ENCODE data around the gene SERPINA9. TPM values are rescaled to one million over a fixed set of nuclear protein-coding genes. Genes with fewer than 3 reads are reported as not detected.
"Not testable (repeated sequence)": the region's sequence is repeated elsewhere in the genome, so short reads cannot be mapped to it uniquely, and the experiment has no call there.

Gene SERPINA9
- total RNA-seq, 1 donor from 2014 or later = not detected

DNA sequence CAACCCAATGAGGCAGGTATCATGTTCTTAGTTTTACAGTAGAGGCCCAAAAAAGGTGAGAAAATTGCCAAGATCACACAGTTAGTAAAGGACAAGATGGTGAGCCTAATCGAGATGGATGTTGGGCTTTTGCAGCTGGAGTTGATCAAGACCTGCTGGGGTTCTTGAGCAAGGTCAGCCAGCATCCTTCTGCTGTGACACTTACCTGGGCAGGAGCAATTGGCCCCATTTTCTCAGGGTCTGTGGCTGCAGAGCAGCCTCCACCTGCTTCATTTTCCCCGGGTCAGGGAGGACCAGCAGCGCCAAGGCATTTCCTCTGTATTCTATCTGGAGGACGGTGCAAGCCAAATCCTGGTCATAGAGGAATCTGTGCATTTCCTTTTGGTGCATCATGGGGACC lies 29.9 kb downstream of the SERPINA9 start:
- intact Hi-C loops (cut with DNase I) = no loop called here
- no peak for DNase-seq (ENCODE audit: missing footprints)
- ATAC-seq = no peak

DNA sequence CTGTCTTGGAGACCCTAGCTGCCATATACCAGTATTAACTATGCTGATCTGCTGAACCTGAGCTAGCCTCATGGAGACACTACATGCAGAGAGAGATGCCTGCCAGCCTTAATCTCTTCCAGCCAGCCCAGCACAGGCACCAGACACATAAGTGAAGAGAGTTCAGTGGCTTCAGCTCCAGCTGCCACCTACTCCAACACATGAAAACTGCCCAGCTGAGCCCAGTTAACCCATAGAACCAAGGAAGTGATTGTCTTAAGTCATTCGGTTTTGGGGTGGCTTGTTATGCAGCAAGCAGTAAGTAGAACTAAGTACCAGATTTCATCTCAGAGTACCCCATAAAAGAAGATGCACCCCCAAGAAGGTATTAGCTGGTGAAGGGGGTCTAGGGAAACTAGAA lies 31.0 kb downstream of the SERPINA9 start:
- DNase-seq (ENCODE audit: missing footprints) (no peak), ATAC-seq (no peak)
- intact Hi-C loops (cut with DNase I) = no loop called here

DNA sequence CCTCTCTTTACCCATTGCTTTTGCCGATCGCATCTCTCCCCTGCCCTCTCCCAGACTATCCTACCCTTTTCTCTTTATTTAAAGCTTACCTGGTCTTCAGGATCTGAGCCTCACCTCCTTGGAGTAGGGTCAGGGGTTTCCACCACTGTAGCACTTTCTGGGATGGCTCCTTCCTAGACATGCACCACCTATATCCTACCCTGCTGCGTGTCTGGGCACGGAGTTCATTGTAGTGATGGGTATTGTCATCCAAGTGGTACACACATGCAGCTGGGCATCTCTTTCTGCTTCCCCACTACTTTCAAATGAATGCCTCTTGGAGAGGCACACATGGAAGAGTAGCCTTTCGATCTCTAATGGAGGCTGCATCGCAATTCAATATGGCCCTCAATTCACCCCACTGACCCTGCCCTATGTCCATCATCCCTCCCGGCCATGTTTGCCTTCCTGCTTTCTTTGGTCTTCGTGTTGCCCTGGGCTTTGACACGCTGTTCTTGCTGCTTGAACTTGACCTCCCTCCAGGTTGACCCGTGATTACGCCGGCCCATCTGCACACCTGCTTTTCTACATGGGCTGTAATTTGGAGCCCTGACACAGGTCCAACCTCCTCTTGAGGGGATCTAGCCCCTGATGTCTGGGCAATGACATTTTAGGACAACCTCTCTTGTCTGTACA lies 34.3 kb downstream of the SERPINA9 start:
- DNase-seq (ENCODE audit: missing footprints) (no peak), ATAC-seq (no peak)
- intact Hi-C loops (cut with DNase I) = no loop called here

DNA sequence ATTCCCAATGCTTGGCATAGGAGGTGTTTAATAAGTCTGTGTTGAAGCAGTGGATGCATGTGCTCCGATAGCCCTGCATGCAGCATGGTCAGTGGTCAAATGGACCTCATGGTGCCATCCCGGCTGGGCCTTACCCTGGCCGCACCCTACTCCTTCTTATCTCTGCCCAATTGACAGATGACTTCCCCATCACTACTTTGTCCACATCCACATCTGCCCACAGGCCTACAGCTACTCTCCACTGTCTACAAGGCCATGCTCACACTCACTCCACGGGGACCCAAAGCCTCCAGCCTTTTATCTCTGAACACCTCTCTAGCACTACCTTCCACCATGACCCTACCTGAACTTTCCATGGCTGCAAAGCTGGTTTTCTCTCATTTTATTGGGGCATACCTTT lies 34.9 kb downstream of the SERPINA9 start:
- no peak for ATAC-seq
- DNase-seq (ENCODE audit: missing footprints) = no peak
- intact Hi-C loops (cut with DNase I) = no loop called here

DNA sequence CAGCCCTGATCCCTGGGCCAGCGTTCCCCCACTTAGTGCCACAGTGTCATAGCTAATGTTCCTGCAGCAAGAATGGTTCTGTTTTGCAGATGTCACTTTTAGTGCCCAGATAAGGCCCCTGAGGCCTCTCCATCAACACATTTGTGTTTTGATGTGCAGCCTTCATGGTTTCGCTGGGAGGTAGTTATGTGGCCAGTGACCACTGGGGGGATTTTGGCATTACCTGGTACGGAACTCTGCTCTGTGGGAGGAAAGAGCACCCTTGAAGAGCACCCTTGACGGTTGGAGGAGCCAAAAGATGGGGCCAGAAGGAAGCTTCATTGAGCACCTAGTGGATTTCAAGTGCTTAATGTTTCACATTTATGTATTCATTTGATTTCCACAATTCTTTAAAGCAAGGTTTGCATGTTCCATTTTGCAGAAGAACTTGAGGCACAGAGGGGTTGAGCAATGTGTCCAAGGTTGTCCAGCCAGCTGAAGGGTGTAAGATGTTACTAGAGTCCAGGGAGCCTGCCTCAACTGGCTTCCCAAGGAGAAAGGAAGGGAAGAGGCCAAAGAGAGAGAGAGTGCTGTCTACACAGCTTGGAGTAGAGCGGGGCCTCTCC lies 36.4 kb downstream of the SERPINA9 start:
- DNase-seq (ENCODE audit: missing footprints) (no peak), ATAC-seq (no peak)
- intact Hi-C loops (cut with DNase I) = no loop called here

DNA sequence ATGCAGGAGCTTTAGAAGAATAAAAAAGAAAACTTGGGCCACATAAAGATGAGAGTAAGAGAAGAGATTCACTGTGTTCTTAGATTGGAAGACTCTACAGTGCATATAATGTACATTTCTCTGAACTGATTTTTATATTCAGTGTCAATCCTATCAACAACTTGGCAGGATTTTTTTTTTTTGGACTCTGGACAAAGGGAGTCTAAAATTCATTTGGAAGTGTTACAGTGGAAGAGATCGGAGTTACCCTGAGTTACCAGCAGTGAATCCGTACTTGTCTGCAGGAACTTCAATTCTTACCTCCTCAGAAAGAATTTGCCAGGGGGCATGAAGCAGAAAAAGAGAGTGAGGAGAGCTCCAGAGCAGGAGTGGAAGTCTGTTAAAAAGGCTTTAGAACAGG lies 47.4 kb downstream of the SERPINA9 start:
- DNase-seq (ENCODE audit: missing footprints) (no peak), ATAC-seq (no peak)
- intact Hi-C loops (cut with DNase I) = no loop called here

DNA sequence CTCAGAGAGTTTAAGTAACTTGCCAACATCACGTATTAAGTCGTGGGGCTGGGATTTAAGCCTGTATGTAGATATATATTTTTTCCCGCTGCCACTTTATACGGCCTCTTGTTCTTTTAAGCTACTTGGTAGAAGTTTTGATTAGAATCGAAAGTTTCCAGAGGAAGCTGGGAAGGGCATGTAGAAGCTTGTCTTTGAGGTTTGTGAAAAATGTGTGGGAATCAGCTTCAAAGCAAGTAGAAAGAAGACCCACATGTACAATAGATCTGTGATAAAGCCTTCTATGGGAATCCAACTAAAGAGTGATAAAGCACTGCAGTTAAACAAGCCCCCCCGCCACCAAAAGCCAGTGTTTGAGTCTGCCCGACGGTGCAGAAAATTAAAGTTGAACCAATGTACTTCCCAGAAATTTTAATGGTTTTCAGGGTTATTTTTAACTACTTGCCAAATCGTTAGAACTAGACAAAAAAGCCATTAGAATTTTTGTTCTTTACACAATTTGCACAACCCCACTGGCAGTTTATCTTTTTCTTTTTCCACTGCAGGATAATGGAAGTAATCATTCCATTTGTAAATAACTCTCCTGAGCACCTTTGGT lies 48.9 kb downstream of the SERPINA9 start:
- intact Hi-C loops (cut with DNase I) = no loop called here
- ATAC-seq = no peak
- DNase-seq (ENCODE audit: missing footprints) = no peak

DNA sequence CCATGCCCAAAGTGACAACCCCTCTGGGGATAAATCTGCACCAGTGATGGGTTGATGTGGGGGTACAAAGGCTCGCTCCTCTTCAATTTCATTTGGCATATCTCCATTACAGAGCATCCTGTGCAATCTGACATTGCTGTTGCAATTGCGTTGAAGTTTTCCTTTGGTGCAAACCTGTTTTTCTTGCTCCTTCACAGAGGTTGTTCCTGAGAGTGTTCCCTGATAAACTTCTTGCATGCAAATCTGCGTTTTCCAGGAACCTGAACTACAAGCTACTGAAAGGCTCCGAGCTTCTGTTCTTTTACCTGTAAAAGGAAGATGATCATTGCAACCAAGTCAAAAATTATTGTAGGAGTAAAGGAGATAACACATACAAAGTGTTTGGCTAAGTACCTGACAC lies 49.5 kb downstream of the SERPINA9 start:
- intact Hi-C loops (cut with DNase I) = no loop called here
- ATAC-seq (no peak), DNase-seq (ENCODE audit: missing footprints) (no peak)

DNA sequence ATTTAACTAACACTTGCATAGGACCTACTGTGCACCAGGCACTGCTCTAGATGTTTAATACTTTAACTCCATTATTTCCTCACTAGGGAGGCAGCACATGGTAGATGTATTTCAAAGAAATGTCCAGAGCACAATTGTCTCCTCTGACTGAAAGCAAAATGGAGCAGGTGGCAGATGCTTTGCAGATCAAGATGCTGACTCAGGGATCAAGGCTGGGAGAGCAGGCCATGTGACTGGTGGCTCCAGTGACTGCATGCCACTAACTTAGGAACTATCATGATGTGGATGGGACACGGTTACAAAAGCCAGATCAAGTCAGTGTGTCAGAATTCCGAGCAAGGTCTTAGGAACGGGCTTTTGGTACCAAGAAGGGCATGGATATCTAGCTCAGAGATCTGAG lies 51.6 kb downstream of the SERPINA9 start:
- intact Hi-C loops (cut with DNase I) = no loop called here
- ATAC-seq (no peak), DNase-seq (ENCODE audit: missing footprints) (no peak)

DNA sequence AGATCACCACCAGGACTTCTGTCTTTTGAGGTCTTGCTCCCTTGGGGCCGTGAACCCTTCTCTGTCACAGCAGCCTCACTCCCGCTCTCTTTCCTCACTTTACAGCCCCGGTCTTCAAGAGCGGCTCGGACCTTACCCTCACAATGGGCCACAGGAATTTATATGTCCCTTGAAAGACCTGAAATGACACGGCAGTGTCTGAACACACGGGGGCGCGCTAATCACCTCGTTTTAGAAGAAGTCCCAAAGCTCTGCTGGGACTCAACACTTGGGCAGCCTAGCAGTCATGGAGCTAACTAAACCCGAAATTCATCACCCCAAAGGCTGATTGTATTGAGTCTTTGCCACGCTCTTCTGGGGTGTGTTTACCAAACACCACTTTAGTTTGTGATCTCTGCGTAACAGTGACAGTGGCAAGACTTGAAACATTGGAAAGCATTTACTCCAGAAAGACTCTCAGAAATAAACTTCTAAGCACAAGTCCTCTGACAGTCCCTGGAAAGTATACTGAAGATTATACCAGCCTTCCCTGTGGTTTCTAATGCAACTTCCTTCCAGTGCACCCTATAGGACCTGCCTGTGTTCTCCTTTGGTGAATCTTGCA lies 52.4 kb downstream of the SERPINA9 start:
- DNase-seq (ENCODE audit: missing footprints) = peak; percentile 83
- ATAC-seq = peak; percentile 26
- intact Hi-C loops (cut with DNase I) = no loop called here

DNA sequence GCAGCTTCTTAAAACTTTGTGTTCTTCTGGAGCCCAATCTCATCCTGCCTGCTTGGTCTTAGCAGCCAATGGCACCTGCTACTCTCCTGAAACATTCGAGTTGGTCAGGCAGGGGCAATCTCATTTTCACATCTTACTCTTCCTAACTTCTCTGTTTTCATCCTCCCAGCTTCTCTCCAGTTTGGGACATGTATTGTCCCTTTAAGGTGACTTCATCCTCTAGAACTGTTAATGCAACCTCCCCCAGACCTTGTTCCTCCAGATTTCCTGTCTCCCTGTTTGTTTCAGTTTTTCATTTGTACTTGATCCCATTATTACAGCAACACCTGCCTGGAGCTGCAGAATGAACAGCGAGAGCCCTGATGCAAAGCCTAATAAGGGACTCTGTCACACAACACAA lies 54.7 kb downstream of the SERPINA9 start:
- ATAC-seq (no peak), DNase-seq (ENCODE audit: missing footprints) (no peak)
- intact Hi-C loops (cut with DNase I) = no loop called here

DNA sequence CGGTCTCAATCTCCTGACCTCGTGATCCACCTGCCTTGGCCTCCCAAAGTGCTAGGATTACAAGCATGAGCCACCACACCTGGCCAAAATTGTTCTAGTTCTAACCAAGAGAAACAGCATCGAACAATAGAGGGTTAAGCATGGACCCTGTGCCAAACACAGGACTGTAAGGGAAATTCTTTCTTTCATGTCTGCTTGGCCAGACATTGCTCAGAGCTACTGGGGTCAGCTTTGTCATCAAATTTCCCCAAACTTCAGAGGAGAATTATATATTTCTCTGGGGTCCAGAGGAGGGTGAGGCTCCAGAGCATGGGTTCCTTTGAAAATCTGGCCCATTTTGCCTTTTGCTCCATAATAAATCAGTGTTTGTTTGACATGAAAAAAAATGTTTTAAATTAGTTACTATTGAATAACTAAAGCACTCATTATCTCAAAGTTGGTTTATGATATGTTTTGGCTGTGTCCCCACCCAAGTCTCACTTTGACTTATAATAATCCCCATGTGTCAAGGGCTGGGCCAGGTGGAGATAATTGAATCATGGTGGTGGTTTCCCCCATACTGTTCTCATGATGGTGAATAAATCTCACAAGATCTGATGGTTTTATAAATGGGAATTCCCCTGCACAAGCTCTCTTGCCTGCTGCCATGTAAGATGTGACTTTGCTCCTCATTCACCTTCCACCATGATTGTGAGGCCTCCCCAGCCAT lies 58.3 kb downstream of the SERPINA9 start:
- ATAC-seq; intact Hi-C loops (cut with DNase I); DNase-seq (ENCODE audit: missing footprints): not testable (repeated sequence)

Other genes with a start within 250 kb of the SERPINA9 start
- not detected for gene SERPINA10, start 182.9 kb downstream of the SERPINA9 start, total RNA-seq
- gene SERPINA6, start 152.9 kb downstream of the SERPINA9 start, total RNA-seq = not detected
- not detected for gene SERPINA2, start 109.5 kb downstream of the SERPINA9 start, total RNA-seq
- gene SERPINA1, start 87.6 kb downstream of the SERPINA9 start, total RNA-seq = 9.1 TPM
- gene SERPINA11, start 23.4 kb downstream of the SERPINA9 start, total RNA-seq = not detected
- not detected for gene SERPINA12, start 33.3 kb upstream of the SERPINA9 start, total RNA-seq
- not detected for gene SERPINA4, start 85.2 kb upstream of the SERPINA9 start, total RNA-seq
- 4.1 TPM for gene SERPINA5, start 105.2 kb upstream of the SERPINA9 start, total RNA-seq
- gene SERPINA3, start 136.2 kb upstream of the SERPINA9 start, total RNA-seq = 112 TPM

All from Right ventricle myocardium inferior (tissue), 1 donor.